H1 (cell line): ENCODE measurements around the gene EIF4EBP3. TPM values are rescaled to one million over a fixed set of nuclear protein-coding genes. Genes with fewer than 3 reads are reported as not detected.

ENCODE experiments used
- CTCF ChIA-PET: fragments of 300-600 bp; sonication (Branson Sonifier 250); formaldehyde crosslinking; loops from one replicate; lab custom pipeline; 2021; ENCODE audit not compliant: partially characterized antibody; lab: Charles Lee
- POLR2A ChIA-PET: fragments of 300-600 bp; sonication (Branson Sonifier 250); formaldehyde crosslinking; loops from one replicate; lab custom pipeline; 2021; ENCODE audit warnings: inconsistent platforms; ENCODE audit not compliant: partially characterized antibody; lab: Charles Lee
- DNase-seq, 2 experiments: peaks; one replicate each; pipeline versions ENCODE4 v3.0.0 to v3.0.0-alpha.2; 2010 to 2022; ENCODE audit warnings: low spot score in 2 of 2, low read depth in 1 of 2, mixed read lengths in 1 of 2
- FAIRE-seq: peaks from 2 replicates; lab custom pipeline; 2011; peaks lifted over from hg19 to GRCh38; lab: Jason Lieb, UNC
- H2AFZ ChIP-seq: 2 replicates; pipeline ENCODE4 v1.8.1; 2012; ENCODE audit warnings: low read length, inconsistent platforms
- H2AK5ac ChIP-seq: 2 replicates; pipeline ENCODE4 v1.6.1; 2013; ENCODE audit warnings: low read depth, low read length
- H2BK120ac ChIP-seq: replicated peaks from 2 replicates; pipeline ENCODE3; 2013; ENCODE audit warnings: low read depth, low read length, inconsistent platforms
- H2BK12ac ChIP-seq: 2 replicates; pipeline ENCODE4 v1.6.1; 2013; ENCODE audit warnings: low read depth, low read length
- H2BK15ac ChIP-seq: 2 replicates; pipeline ENCODE4 v1.6.1; 2013; ENCODE audit warnings: low read length
- H2BK20ac ChIP-seq: 2 replicates; pipeline ENCODE4 v1.6.1; 2013; ENCODE audit warnings: low read length
- H2BK5ac ChIP-seq: 2 replicates; pipeline ENCODE4 v1.6.1; 2013; ENCODE audit warnings: low read depth, low read length
- H3K14ac ChIP-seq: 2 replicates; pipeline ENCODE4 v1.6.1; 2013; ENCODE audit warnings: inconsistent platforms; ENCODE audit not compliant: insufficient read length
- H3K18ac ChIP-seq: 2 replicates; pipeline ENCODE4 v1.6.1; 2013; ENCODE audit warnings: low read length; ENCODE audit errors: extremely low read depth
- H3K23ac ChIP-seq: 2 replicates; pipeline ENCODE4 v1.6.1; 2013; ENCODE audit warnings: inconsistent platforms; ENCODE audit not compliant: insufficient read length
- H3K23me2 ChIP-seq: 2 replicates; pipeline ENCODE4 v1.6.1; 2013; ENCODE audit warnings: low read depth, low read length
- H3K27ac ChIP-seq: 2 replicates; pipeline ENCODE4 v1.6.1; 2011; ENCODE audit warnings: low read depth, low read length, inconsistent platforms
- H3K27me3 ChIP-seq, 4 experiments: replicated peaks in 1 of 4; 1 replicate in 1 of 4; 2 replicates in 3 of 4; pipeline versions ENCODE4 v1.6.1 to v1.8.1; 2011 to 2013; ENCODE audit warnings: low read length in 3 of 4, mild to moderate bottlenecking in 3 of 4, inconsistent platforms in 2 of 4, mixed read lengths in 2 of 4, moderate library complexity in 1 of 4; ENCODE audit not compliant: control insufficient read depth in 3 of 4, insufficient read depth in 3 of 4; ENCODE audit errors: extremely low read depth in 1 of 4
- H3K36me3 ChIP-seq, 4 experiments: 2 replicates each; pipeline versions ENCODE4 v1.6.1 to v1.8.1; 2011 to 2013; ENCODE audit warnings: mild to moderate bottlenecking in 4 of 4, low read length in 3 of 4, moderate library complexity in 2 of 4, control low read depth in 1 of 4, inconsistent platforms in 1 of 4; ENCODE audit not compliant: insufficient read depth in 4 of 4, control insufficient read depth in 2 of 4
- H3K4ac ChIP-seq: replicated peaks from 2 replicates; pipeline ENCODE3; 2013; ENCODE audit warnings: low read length, low read depth, mixed read lengths, inconsistent platforms; ENCODE audit not compliant: insufficient read length
- H3K4me1 ChIP-seq, 4 experiments: replicated peaks in 1 of 4; 1 replicate in 1 of 4; 2 replicates in 3 of 4; pipeline versions ENCODE4 v1.6.1 to v1.8.1; 2011 to 2013; ENCODE audit warnings: low read length in 3 of 4, inconsistent platforms in 2 of 4, mixed read lengths in 1 of 4; ENCODE audit not compliant: insufficient read depth in 4 of 4, control insufficient read depth in 3 of 4
- H3K4me2 ChIP-seq, 2 experiments: 2 replicates each; pipeline versions ENCODE4 v1.6.1 to v1.8.1; 2011 to 2013; ENCODE audit warnings: low read depth in 2 of 2, low read length in 2 of 2, control low read depth in 1 of 2, inconsistent platforms in 1 of 2, mild to moderate bottlenecking in 1 of 2; ENCODE audit not compliant: insufficient read depth in 1 of 2
- H3K4me3 ChIP-seq, 4 experiments: fragments of 200-600, 300-600 bp in 1 of 4; sonication (generic), shearing (Covaris generic), sonication (Bioruptor Twin) in 1 of 4; 2 replicates each; pipeline versions ENCODE4 v1.5.1 to v1.8.1; 2011 to 2016; ENCODE audit warnings: low read length in 4 of 4, low read depth in 3 of 4, control low read depth in 2 of 4, inconsistent platforms in 2 of 4, mild to moderate bottlenecking in 2 of 4, mixed read lengths in 1 of 4, moderate library complexity in 1 of 4; ENCODE audit not compliant: insufficient read depth in 2 of 4; ENCODE audit errors: extremely low read depth in 1 of 4
- H3K56ac ChIP-seq: replicated peaks from 2 replicates; pipeline ENCODE3; 2013; ENCODE audit warnings: low read depth, mild to moderate bottlenecking, mixed read lengths, low read length, inconsistent platforms; ENCODE audit not compliant: insufficient read length
- H3K79me1 ChIP-seq: 2 replicates; pipeline ENCODE4 v1.6.1; 2013; ENCODE audit warnings: low read depth, low read length, control low read depth
- H3K79me2 ChIP-seq, 2 experiments: 2 replicates each; pipeline versions ENCODE4 v1.6.1 to v1.8.1; 2012 to 2013; ENCODE audit warnings: low read length in 2 of 2, mild to moderate bottlenecking in 2 of 2, inconsistent platforms in 1 of 2; ENCODE audit not compliant: insufficient read depth in 2 of 2, control insufficient read depth in 1 of 2
- H3K9ac ChIP-seq, 4 experiments: replicated peaks in 1 of 4; 1 replicate in 1 of 4; 2 replicates in 3 of 4; pipeline versions ENCODE4 v1.6.1 to v1.8.1; 2011 to 2013; ENCODE audit warnings: low read depth in 3 of 4, low read length in 3 of 4, control low read depth in 2 of 4, mild to moderate bottlenecking in 2 of 4, moderate library complexity in 2 of 4, inconsistent platforms in 1 of 4; ENCODE audit errors: extremely low read depth in 1 of 4
- H3K9me3 ChIP-seq, 2 experiments: 2 replicates each; pipeline versions ENCODE4 v1.6.1 to v1.8.1; 2012 to 2013; ENCODE audit warnings: mild to moderate bottlenecking in 2 of 2, moderate library complexity in 2 of 2, control low read depth in 1 of 2, inconsistent platforms in 1 of 2, low read depth in 1 of 2, low read length in 1 of 2, mixed read lengths in 1 of 2; ENCODE audit not compliant: insufficient read depth in 2 of 2
- H4K20me1 ChIP-seq, 2 experiments: replicated peaks in 1 of 2; 2 replicates each; pipeline versions ENCODE3 to v1.8.1; 2011 to 2013; ENCODE audit warnings: inconsistent platforms in 2 of 2, low read length in 2 of 2, mild to moderate bottlenecking in 1 of 2; ENCODE audit not compliant: insufficient read depth in 2 of 2, control insufficient read depth in 1 of 2
- H4K5ac ChIP-seq: 2 replicates; pipeline ENCODE4 v1.6.1; 2013; ENCODE audit warnings: low read length, low read depth, mixed read lengths, inconsistent platforms; ENCODE audit not compliant: insufficient read length
- H4K8ac ChIP-seq: 2 replicates; pipeline ENCODE4 v1.8.0; 2013; ENCODE audit warnings: mild to moderate bottlenecking, moderate library complexity, low read length, inconsistent platforms; ENCODE audit not compliant: insufficient read depth; ENCODE audit errors: extremely low read depth
- H4K91ac ChIP-seq: replicated peaks from 2 replicates; pipeline ENCODE3; 2013; ENCODE audit warnings: low read length, mixed read lengths, inconsistent platforms; ENCODE audit not compliant: insufficient read length
- CBX8 ChIP-seq: fragments of 300-800, 300-1000 bp; sonication (generic); IDR thresholded peaks from 2 replicates; pipeline ENCODE4 v1.7.1; 2016; ENCODE audit warnings: low read depth, low read length, borderline replicate concordance
- CEBPB ChIP-seq: IDR thresholded peaks from 2 replicates; pipeline ENCODE4 v1.6.1; 2012; ENCODE audit warnings: low read depth, low read length
- CTCF ChIP-seq, 3 experiments: IDR thresholded peaks; 1 replicate in 2 of 3; 2 replicates in 1 of 3; pipeline versions ENCODE4 v1.5.1 to v1.6.1; 2011; ENCODE audit warnings: low read length in 3 of 3, mild to moderate bottlenecking in 3 of 3, inconsistent platforms in 2 of 3, low read depth in 1 of 3, moderate library complexity in 1 of 3; ENCODE audit not compliant: insufficient read depth in 1 of 3; ENCODE audit errors: control extremely low read depth in 1 of 3
- EP300 ChIP-seq, 2 experiments: IDR thresholded peaks; 1 replicate in 1 of 2; 2 replicates in 1 of 2; pipeline ENCODE4 v1.6.1; 2011 to 2012; ENCODE audit warnings: low read depth in 2 of 2, low read length in 2 of 2, mild to moderate bottlenecking in 2 of 2, borderline replicate concordance in 1 of 2, inconsistent platforms in 1 of 2, moderate library complexity in 1 of 2
- SIN3A ChIP-seq, 2 experiments: IDR thresholded peaks in 1 of 2; conservative IDR thresholded peaks in 1 of 2; 2 replicates each; pipeline ENCODE4 v1.6.1; 2011 to 2012; ENCODE audit warnings: low read length in 2 of 2, improper control_type of control experiment in 1 of 2, low read depth in 1 of 2, mild to moderate bottlenecking in 1 of 2
- SP2 ChIP-seq: IDR thresholded peaks from 2 replicates; pipeline ENCODE4 v1.6.1; 2012; ENCODE audit warnings: mild to moderate bottlenecking, low read length, inconsistent platforms
- WGBS, 2 experiments: shearing (Covaris generic) in 1 of 2; methylation state at CpG; one replicate each; pipeline versions ENCODE4 v1.1.6 to v1.1.7; 2013 to 2015; ENCODE audit warnings: low lambda C conversion rate in 2 of 2, mixed read lengths in 2 of 2, inconsistent platforms in 1 of 2, low coverage in 1 of 2, missing lambda C conversion rate in 1 of 2; ENCODE audit not compliant: insufficient replicate concordance in 2 of 2, insufficient coverage in 1 of 2, insufficient read length in 1 of 2; ENCODE audit errors: extremely low coverage in 1 of 2, missing lambda C conversion rate in 1 of 2; 5-methylcytosine and 5-hydroxymethylcytosine counted together
- polyA plus RNA-seq, 7 experiments: library from polyadenylated mRNA; depleted of rRNA in 3 of 7; stranded (reverse) in 5 of 7; unstranded in 2 of 7; fragments of >200 nt in 5 of 7; fragments of 200-250 nt in 2 of 7; gene quantifications; 1 replicate in 5 of 7; 2 replicates in 1 of 7; 4 replicates in 1 of 7; pipeline versions ENCODE4 v1.2.1 to v1.2.3, GENCODE V29; 2011 to 2013; ENCODE audit warnings: missing spikeins in 2 of 7, mixed read lengths in 2 of 7
- total RNA-seq: library from RNA; stranded (reverse); fragmentation: NEBNext Ultra II Directional; extraction: Animal tissue kit (Norgen Biotek cat#: 25700); gene quantifications from 2 replicates; pipeline ENCODE4 v1.2.1, GENCODE V29; 2021
- TF ChIP-seq, protein P1 (sequence below): IDR thresholded peaks from 2 replicates; pipeline ENCODE4 v1.6.1; 2011; ENCODE audit warnings: low read length, improper control_type of control experiment

EIF4EBP3 gene
- total and polyA plus RNA-seq, 2 of the 8 experiments (the other 6 are each of a cell fraction or from before 2014, with no cell fraction given): 11.1 to 11.7 TPM

DNA sequence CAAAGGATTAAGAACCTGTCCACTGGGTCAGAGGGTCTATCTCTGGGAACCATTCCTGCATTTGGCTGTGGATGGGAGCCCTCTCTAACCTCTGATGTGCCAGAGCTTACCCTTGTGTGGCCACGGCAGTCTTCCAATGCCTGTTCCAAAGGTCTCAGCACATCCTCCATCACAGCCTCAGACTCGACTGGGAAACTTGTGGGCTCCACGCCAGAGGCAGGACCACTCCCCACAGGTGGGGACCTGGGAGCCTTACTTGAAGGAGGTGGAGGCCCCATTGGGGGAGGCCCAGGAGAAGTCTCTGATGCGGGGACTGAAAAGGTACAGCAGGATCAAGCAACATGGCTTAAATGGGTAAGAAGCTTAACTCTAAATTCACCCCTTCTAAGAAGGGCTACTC lies 4.4 kb downstream of the EIF4EBP3 start:
- H3K9ac ChIP-seq: no peak overlapping the region
- CTCF ChIA-PET: interaction anchor here (1.0 to 1.5 kb wide), 2 partner anchors 185 to 189 kb away, joined by 3 read pairs; no protein-coding TSS in a partner anchor
- H2BK20ac ChIP-seq: no peak overlapping the region
- no peak overlapping the region for H4K8ac ChIP-seq
- H2BK15ac ChIP-seq: no peak overlapping the region
- H2BK5ac ChIP-seq: no peak overlapping the region
- peaks cover 0 to 8% of the 10 kb centered on the region in 2 experiments for H4K20me1 ChIP-seq
- DNase-seq (no peak), FAIRE-seq (no peak)
- no peak overlapping the region for H3K14ac ChIP-seq
- no peak overlapping the region for H4K5ac ChIP-seq
- no peaks in the 10 kb centered on the region for H3K9me3 ChIP-seq
- H3K79me2 ChIP-seq: peaks cover 9 to 37% of the 10 kb centered on the region in 2 experiments; a peak in 3 of 4 replicates
- H3K4ac ChIP-seq: no peak overlapping the region
- H3K23ac ChIP-seq: no peak overlapping the region
- no peak overlapping the region for H4K91ac ChIP-seq
- H3K36me3 ChIP-seq: peaks cover 11 to 32% (median 25%) of the 10 kb centered on the region in 4 experiments
- POLR2A ChIA-PET: interaction anchor here (1.1 to 14.4 kb wide), 4 partner anchors 7 to 139 kb away, joined by 3 to 191 read pairs (median 86); partner anchors contain the start of genes APBB3, HARS1, IK and NDUFA2
- H3K4me1 ChIP-seq: peaks cover 0 to 18% (median 7%) of the 10 kb centered on the region in 4 experiments; a peak in 5 of 7 replicates
- H3K4me2 ChIP-seq: no peak overlapping the region
- no peak overlapping the region for H3K4me3 ChIP-seq
- no peak overlapping the region for H2AK5ac ChIP-seq
- no peak overlapping the region for H2BK12ac ChIP-seq
- H3K27ac ChIP-seq: no peak overlapping the region
- H3K27me3 ChIP-seq: no peaks in the 10 kb centered on the region
- peaks cover 9% of the 10 kb centered on the region for H3K23me2 ChIP-seq
- no peak overlapping the region for H3K56ac ChIP-seq
- H3K79me1 ChIP-seq: peaks cover 5% of the 10 kb centered on the region
- no peak overlapping the region for H2BK120ac ChIP-seq
- H3K18ac ChIP-seq: no peak overlapping the region
- WGBS, 2 experiments: 96% methylated on average over 4 of the region's 4 CpGs; no CpG with 5 or more reads in 1 of the 2 experiments
- no peak overlapping the region for H2AFZ ChIP-seq
- TF ChIP-seq EP300 (IDR thresholded peaks at IDR 0.05; ENCODE audit: borderline replicate concordance in 1 of 2, low read depth in 2 of 2, low read length in 2 of 2): no peak
- no peak for TF ChIP-seq CTCF (IDR thresholded peaks at IDR 0.05; ENCODE audit: control extremely low read depth in 1 of 3, insufficient read depth in 1 of 3, low read depth in 1 of 3, low read length in 3 of 3)
- TF ChIP-seq SP2: no peak
- TF ChIP-seq, protein P1, sequence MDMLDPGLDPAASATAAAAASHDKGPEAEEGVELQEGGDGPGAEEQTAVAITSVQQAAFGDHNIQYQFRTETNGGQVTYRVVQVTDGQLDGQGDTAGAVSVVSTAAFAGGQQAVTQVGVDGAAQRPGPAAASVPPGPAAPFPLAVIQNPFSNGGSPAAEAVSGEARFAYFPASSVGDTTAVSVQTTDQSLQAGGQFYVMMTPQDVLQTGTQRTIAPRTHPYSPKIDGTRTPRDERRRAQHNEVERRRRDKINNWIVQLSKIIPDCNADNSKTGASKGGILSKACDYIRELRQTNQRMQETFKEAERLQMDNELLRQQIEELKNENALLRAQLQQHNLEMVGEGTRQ: no peak
- TF ChIP-seq SIN3A (conservative IDR thresholded peaks at IDR 0.05 in 1 of 2, IDR thresholded peaks at IDR 0.05 in 1 of 2; ENCODE audit: low read depth in 1 of 2, low read length in 2 of 2): no peak
- no peak for TF ChIP-seq CEBPB
- no peak for TF ChIP-seq CBX8
